ENCODE results near the gene GPR39.

DNA sequence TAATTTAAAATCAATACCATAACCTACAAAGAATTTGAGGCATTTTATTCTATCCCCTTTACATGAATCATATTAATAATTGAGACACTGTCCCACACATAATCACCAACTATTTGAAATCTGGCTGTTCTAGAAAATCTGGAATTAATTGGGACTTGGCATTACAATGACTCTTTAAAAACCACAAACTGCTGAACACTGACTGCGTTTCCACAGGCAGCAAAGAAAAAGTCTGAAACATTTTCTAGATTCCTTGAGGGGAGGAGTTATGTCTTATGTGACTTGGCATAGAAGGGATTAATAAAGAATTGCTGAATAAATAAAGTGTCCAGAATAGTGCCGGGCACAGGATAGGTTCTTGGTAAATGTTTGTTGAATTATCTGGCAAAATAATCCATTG lies 61.4 kb downstream of the GPR39 start:
- TF ChIP-seq, protein P1, sequence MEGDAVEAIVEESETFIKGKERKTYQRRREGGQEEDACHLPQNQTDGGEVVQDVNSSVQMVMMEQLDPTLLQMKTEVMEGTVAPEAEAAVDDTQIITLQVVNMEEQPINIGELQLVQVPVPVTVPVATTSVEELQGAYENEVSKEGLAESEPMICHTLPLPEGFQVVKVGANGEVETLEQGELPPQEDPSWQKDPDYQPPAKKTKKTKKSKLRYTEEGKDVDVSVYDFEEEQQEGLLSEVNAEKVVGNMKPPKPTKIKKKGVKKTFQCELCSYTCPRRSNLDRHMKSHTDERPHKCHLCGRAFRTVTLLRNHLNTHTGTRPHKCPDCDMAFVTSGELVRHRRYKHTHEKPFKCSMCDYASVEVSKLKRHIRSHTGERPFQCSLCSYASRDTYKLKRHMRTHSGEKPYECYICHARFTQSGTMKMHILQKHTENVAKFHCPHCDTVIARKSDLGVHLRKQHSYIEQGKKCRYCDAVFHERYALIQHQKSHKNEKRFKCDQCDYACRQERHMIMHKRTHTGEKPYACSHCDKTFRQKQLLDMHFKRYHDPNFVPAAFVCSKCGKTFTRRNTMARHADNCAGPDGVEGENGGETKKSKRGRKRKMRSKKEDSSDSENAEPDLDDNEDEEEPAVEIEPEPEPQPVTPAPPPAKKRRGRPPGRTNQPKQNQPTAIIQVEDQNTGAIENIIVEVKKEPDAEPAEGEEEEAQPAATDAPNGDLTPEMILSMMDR (IDR thresholded peaks at IDR 0.05; ENCODE audit: low read length) = no peak
- TF ChIP-seq EZH2 (optimal IDR thresholded peaks at IDR 0.05; ENCODE audit: low read depth, low read length) = no peak
